Upper lobe of left lung (tissue), 4 donors: Measurements from ENCODE around the gene TRIM14.

Experiments used
- EP300 ChIP-seq, 4 donors: sonication (generic); formaldehyde crosslinking; IDR thresholded peaks; one replicate each; pipeline ENCODE4 v1.5.1; 2017; ENCODE audit warnings: antibody characterized with exemption in 4 of 4, control low read depth in 2 of 4
- POLR2A ChIP-seq, 4 donors: fragments of 450-650 bp; IDR thresholded peaks; one replicate each; pipeline ENCODE4 v1.5.1; 2016 to 2017; ENCODE audit warnings: antibody characterized with exemption in 4 of 4, mild to moderate bottlenecking in 2 of 4
- POLR2AphosphoS5 ChIP-seq, 2 donors: sonication (generic); formaldehyde crosslinking; IDR thresholded peaks; one replicate each; pipeline ENCODE4 v1.5.1; 2017; ENCODE audit warnings: antibody characterized with exemption in 2 of 2
- TF ChIP-seq, protein P1 (sequence below), 6 experiments: fragments of 450-650 bp in 4 of 6; fragments of 200-600 bp in 2 of 6; sonication (generic) in 2 of 6; IDR thresholded peaks; one replicate each; pipeline ENCODE4 v1.5.1; 2016 to 2019; ENCODE audit warnings: antibody characterized with exemption in 6 of 6

GRCh38 chr9:98057138-98057799 lies 61.8 kb downstream of the TRIM14 start:
- TF ChIP-seq, protein P1, sequence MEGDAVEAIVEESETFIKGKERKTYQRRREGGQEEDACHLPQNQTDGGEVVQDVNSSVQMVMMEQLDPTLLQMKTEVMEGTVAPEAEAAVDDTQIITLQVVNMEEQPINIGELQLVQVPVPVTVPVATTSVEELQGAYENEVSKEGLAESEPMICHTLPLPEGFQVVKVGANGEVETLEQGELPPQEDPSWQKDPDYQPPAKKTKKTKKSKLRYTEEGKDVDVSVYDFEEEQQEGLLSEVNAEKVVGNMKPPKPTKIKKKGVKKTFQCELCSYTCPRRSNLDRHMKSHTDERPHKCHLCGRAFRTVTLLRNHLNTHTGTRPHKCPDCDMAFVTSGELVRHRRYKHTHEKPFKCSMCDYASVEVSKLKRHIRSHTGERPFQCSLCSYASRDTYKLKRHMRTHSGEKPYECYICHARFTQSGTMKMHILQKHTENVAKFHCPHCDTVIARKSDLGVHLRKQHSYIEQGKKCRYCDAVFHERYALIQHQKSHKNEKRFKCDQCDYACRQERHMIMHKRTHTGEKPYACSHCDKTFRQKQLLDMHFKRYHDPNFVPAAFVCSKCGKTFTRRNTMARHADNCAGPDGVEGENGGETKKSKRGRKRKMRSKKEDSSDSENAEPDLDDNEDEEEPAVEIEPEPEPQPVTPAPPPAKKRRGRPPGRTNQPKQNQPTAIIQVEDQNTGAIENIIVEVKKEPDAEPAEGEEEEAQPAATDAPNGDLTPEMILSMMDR (IDR thresholded peaks at IDR 0.05) = no peak
- TF ChIP-seq POLR2A (IDR thresholded peaks at IDR 0.05) (no peak), POLR2AphosphoS5 (IDR thresholded peaks at IDR 0.05) (no peak), EP300 (IDR thresholded peaks at IDR 0.05) (no peak)
